Pancreas (tissue), 10 donors: ENCODE data around the gene OPA3. TPM values are rescaled to one million over a fixed set of nuclear protein-coding genes. Genes with fewer than 3 reads are reported as not detected.
A peak's percentile ranks its signal among the peaks of the same experiment; 100 is the strongest.

Experiments used
- ATAC-seq, 4 donors: fragments of 200-7000 bp; cut with Tn5 transposase; one replicate each; pipeline versions ENCODE4 v1.8.0 to v1.9.1; 2020; ENCODE audit warnings: mild to moderate bottlenecking in 4 of 4, moderate library complexity in 4 of 4
- DNase-seq, 6 donors: peaks; one replicate each; pipeline ENCODE4 v3.0.0-alpha.2; 2020
- FAIRE-seq: peaks from 2 replicates; lab custom pipeline; 2012; peaks lifted over from hg19 to GRCh38; lab: Jason Lieb, UNC
- H3K27ac ChIP-seq, 4 donors: fragments of 200-600 bp; sonication (generic); 1 replicate in 3 of 4; 2 replicates in 1 of 4; pipeline versions ENCODE4 v1.5.0 to v1.8.0; 2020
- H3K27me3 ChIP-seq, 4 donors: fragments of 200-600 bp; one replicate each; pipeline ENCODE4 v1.8.0; 2021
- H3K36me3 ChIP-seq, 3 donors: fragments of 200-600 bp; sonication (generic) in 1 of 3; one replicate each; pipeline versions ENCODE4 v1.5.0 to v1.8.0; 2020 to 2021
- H3K4me1 ChIP-seq, 3 donors: fragments of 200-600 bp; one replicate each; pipeline ENCODE4 v1.8.0; 2021
- H3K4me3 ChIP-seq, 4 donors: fragments of 200-600 bp; sonication (generic) in 2 of 4; one replicate each; pipeline versions ENCODE4 v1.5.0 to v1.8.0; 2020 to 2021
- H3K9me3 ChIP-seq, 4 donors: fragments of 200-600 bp; one replicate each; pipeline ENCODE4 v1.8.0; 2021
- CTCF ChIP-seq, 4 donors: fragments of 200-600 bp; sonication (generic) in 3 of 4; IDR thresholded peaks; one replicate each; pipeline versions ENCODE4 v1.5.0 to v1.8.0; 2021; ENCODE audit warnings: antibody characterized with exemption in 4 of 4
- WGBS, 2 donors: extraction: QIAGEN DNeasy Blood & Tissue Kit; methylation state at CpG; one replicate each; pipeline ENCODE4 v1.1.7; 2013; 5-methylcytosine and 5-hydroxymethylcytosine counted together
- intact Hi-C, 3 donors: fragments of 100-400 bp; cut with DNase I; formaldehyde crosslinking; loops; one replicate each; pipeline versions ENCODE4 v1.11.1 to v1.14.2; 2022
- polyA plus RNA-seq, 2 donors: library from polyadenylated mRNA; stranded (reverse); fragments of 200-250 nt; gene quantifications; one replicate each; pipeline ENCODE4 v1.2.3, GENCODE V29; 2013
- total RNA-seq, 6 donors: library from RNA; stranded (reverse); fragmentation: NEBNext Ultra II Directional in 4 of 6; extraction: Animal tissue kit (Norgen Biotek cat#: 25700) in 4 of 6; gene quantifications; one replicate each; pipeline versions ENCODE4 v1.2.1 to v1.2.4, GENCODE V29; 2021 to 2023
- donor health status: healthy with polysubstance abuse.
- donor health status: DM: no; HTN: no; CAD: no; lungs with moderate emphysema.
- donor health status: DM: no; HTN: no; CAD: no.
- donor health status: control.
- donor health status: control.
- donor health status: Bipolar disorder and iron deficiency.
- donor health status: DM: yes; HTN: yes; CAD: no.
- donor health status: DM: no; HTN: no; CAD: no.
- donor health status: DM: no; HTN: no; CAD: no.
- donor health status: DM: yes; HTN: yes; CAD: no.

Gene OPA3
- total and polyA plus RNA-seq, 8 donors, result 3.4 to 8.0 (median 4.7) TPM

- FAIRE-seq, result no peak
- no peak for TF ChIP-seq CTCF (IDR thresholded peaks at IDR 0.05)
Measured at GRCh38 chr19:45554481-45554880, 30.1 kb downstream of the OPA3 start.

GRCh38 chr19:45553464-45553863 lies 31.1 kb downstream of the OPA3 start:
- no peak for FAIRE-seq
- Histone ChIP-seq H3K9me3 (no peaks in the 10 kb centered on the region), H3K4me3 (no peak overlapping the region), H3K27ac (no peak overlapping the region), H3K36me3 (no peaks in the 10 kb centered on the region), H3K27me3 (no peaks in the 10 kb centered on the region), H3K4me1 (no peaks in the 10 kb centered on the region)
- intact Hi-C loops, result no loop called here
- 56% methylated on average over 33 to 34 of the region's 34 CpGs for WGBS, 2 donors
- peak; percentile 30 to 65 (median 60) for DNase-seq
- peak in 1 of 4 donors; percentile 14 for TF ChIP-seq CTCF (IDR thresholded peaks at IDR 0.05)
- peak; percentile 81 to 93 (median 85) for ATAC-seq

More at GRCh38 chr19:45554481-45554880, 30.1 kb downstream of the OPA3 start:
- intact Hi-C loops, result no loop called here
- Histone ChIP-seq H3K36me3 (no peaks in the 10 kb centered on the region), H3K9me3 (no peaks in the 10 kb centered on the region), H3K27me3 (no peaks in the 10 kb centered on the region), H3K4me1 (no peaks in the 10 kb centered on the region), H3K27ac (no peak overlapping the region), H3K4me3 (no peak overlapping the region)
- 80 to 83% methylated on average over 1 of the region's 1 CpG for WGBS, 2 donors
- DNase-seq (no peak), ATAC-seq (no peak)

GRCh38 chr19:45547965-45548609 lies 36.5 kb downstream of the OPA3 start:
- no peak for FAIRE-seq
- WGBS, 2 donors, result 86 to 91% methylated on average over 9 of the region's 9 CpGs

GRCh38 chr19:45547211-45547770 lies 37.3 kb downstream of the OPA3 start:
- no peaks in the 10 kb centered on the region for H3K4me1 ChIP-seq
- 91 to 93% methylated on average over 10 of the region's 10 CpGs for WGBS, 2 donors
- TF ChIP-seq CTCF (IDR thresholded peaks at IDR 0.05), result no peak
- H3K27me3 ChIP-seq, result no peaks in the 10 kb centered on the region
- no peaks in the 10 kb centered on the region for H3K9me3 ChIP-seq
- no peak for FAIRE-seq
- ATAC-seq, result no peak
- H3K36me3 ChIP-seq, result no peaks in the 10 kb centered on the region
- H3K27ac ChIP-seq, result no peak overlapping the region
- H3K4me3 ChIP-seq, result no peak overlapping the region
- intact Hi-C loops, result no loop called here
- DNase-seq, result no peak

More at GRCh38 chr19:45547965-45548609, 36.5 kb downstream of the OPA3 start:
- Histone ChIP-seq H3K9me3 (no peaks in the 10 kb centered on the region), H3K36me3 (no peaks in the 10 kb centered on the region), H3K4me3 (no peak overlapping the region), H3K4me1 (no peaks in the 10 kb centered on the region), H3K27ac (no peak overlapping the region), H3K27me3 (no peaks in the 10 kb centered on the region)
- DNase-seq (no peak), ATAC-seq (peak in 2 of 4 donors; percentile 11 to 38)
- intact Hi-C loops, result no loop called here
- TF ChIP-seq CTCF (IDR thresholded peaks at IDR 0.05), result no peak

GRCh38 chr19:45542234-45542668 lies 42.4 kb downstream of the OPA3 start:
- Histone ChIP-seq H3K9me3 (no peaks in the 10 kb centered on the region), H3K4me1 (no peaks in the 10 kb centered on the region), H3K27me3 (no peaks in the 10 kb centered on the region), H3K36me3 (no peaks in the 10 kb centered on the region), H3K27ac (no peak overlapping the region), H3K4me3 (no peak overlapping the region)
- intact Hi-C loops, result no loop called here
- TF ChIP-seq CTCF (IDR thresholded peaks at IDR 0.05), result no peak
- WGBS, 2 donors, result 63 to 65% methylated on average over 7 of the region's 7 CpGs
- no peak for ATAC-seq
- no peak for FAIRE-seq
- no peak for DNase-seq
